AG10803 (cell line): ENCODE measurements around the gene KCNQ1.
"Not testable (repeated sequence)": the region's sequence is repeated elsewhere in the genome, so short reads cannot be mapped to it uniquely, and the experiment has no call there.

Experiments used
- DNase-seq: peaks from one replicate; pipeline ENCODE4 v3.0.0; 2010; ENCODE audit warnings: low read depth
- H3K4me3 ChIP-seq: 2 replicates; pipeline ENCODE4 v1.5.1; 2011; ENCODE audit warnings: mild to moderate bottlenecking, low read length, control low read depth
- CTCF ChIP-seq: conservative IDR thresholded peaks from 2 replicates; pipeline ENCODE4 v1.5.1; 2011; ENCODE audit warnings: mild to moderate bottlenecking, low read length, control low read depth, inconsistent platforms

The KCNQ1 gene

GRCh38 chr11:2472428-2473186 lies 27.8 kb downstream of the KCNQ1 start:
- no peak overlapping the region for H3K4me3 ChIP-seq
- DNase-seq = no peak
- TF ChIP-seq CTCF = no peak

- no peak for DNase-seq
- no peak for TF ChIP-seq CTCF
- no peak overlapping the region for H3K4me3 ChIP-seq
Observed at GRCh38 chr11:2473361-2474058, 28.7 kb downstream of the KCNQ1 start.

GRCh38 chr11:2474059-2474901 lies 29.5 kb downstream of the KCNQ1 start:
- TF ChIP-seq CTCF = no peak
- no peak for DNase-seq
- no peak overlapping the region for H3K4me3 ChIP-seq

GRCh38 chr11:2475136-2475918 lies 30.5 kb downstream of the KCNQ1 start:
- TF ChIP-seq CTCF = no peak
- H3K4me3 ChIP-seq = no peak overlapping the region
- no peak for DNase-seq

- TF ChIP-seq CTCF = no peak
- DNase-seq = no peak
- no peak overlapping the region for H3K4me3 ChIP-seq
Observed at GRCh38 chr11:2477254-2477653, 32.4 kb downstream of the KCNQ1 start.

GRCh38 chr11:2477936-2478335 lies 33.1 kb downstream of the KCNQ1 start:
- no peak for DNase-seq
- H3K4me3 ChIP-seq = no peak overlapping the region
- no peak for TF ChIP-seq CTCF

- not testable (repeated sequence) for DNase-seq, H3K4me3 ChIP-seq
Observed at GRCh38 chr11:2480067-2480873, 35.5 kb downstream of the KCNQ1 start.
